HEK293T (cell line): ENCODE measurements around the gene MCOLN1.

Source experiments
- ARNT ChIP-seq: fragments of 450-650 bp; IDR thresholded peaks from 2 replicates; pipeline ENCODE4 v1.6.1; 2017; ENCODE audit warnings: mild to moderate bottlenecking
- BHLHE40 ChIP-seq: fragments of 450-650 bp; IDR thresholded peaks from 2 replicates; pipeline ENCODE4 v1.6.1; 2016; ENCODE audit warnings: mild to moderate bottlenecking, moderate library complexity, borderline replicate concordance
- CTBP1 ChIP-seq: fragments of 450-650 bp; IDR thresholded peaks from 2 replicates; pipeline ENCODE4 v1.6.1; 2016; ENCODE audit warnings: borderline replicate concordance
- ELF4 ChIP-seq: fragments of 450-650 bp; IDR thresholded peaks from 2 replicates; pipeline ENCODE4 v1.6.1; 2017; ENCODE audit warnings: antibody characterized with exemption
- FOXA1 ChIP-seq: fragments of 450-650 bp; IDR thresholded peaks from 2 replicates; pipeline ENCODE4 v1.6.1; 2016; ENCODE audit warnings: mild to moderate bottlenecking
- FOXK2 ChIP-seq: fragments of 450-650 bp; IDR thresholded peaks from 2 replicates; pipeline ENCODE4 v1.6.1; 2016; ENCODE audit warnings: mild to moderate bottlenecking
- FOXM1 ChIP-seq: fragments of 450-650 bp; IDR thresholded peaks from 2 replicates; pipeline ENCODE4 v1.6.1; 2017; ENCODE audit warnings: mild to moderate bottlenecking, borderline replicate concordance
- NFRKB ChIP-seq: fragments of 450-650 bp; IDR thresholded peaks from 2 replicates; pipeline ENCODE4 v1.6.1; 2016; ENCODE audit warnings: mild to moderate bottlenecking, moderate library complexity
- PKNOX1 ChIP-seq: fragments of 450-650 bp; IDR thresholded peaks from 2 replicates; pipeline ENCODE4 v1.6.1; 2016
- SP1 ChIP-seq: fragments of 450-650 bp; IDR thresholded peaks from 2 replicates; pipeline ENCODE4 v1.6.1; 2017
- SUZ12 ChIP-seq: fragments of 450-650 bp; IDR thresholded peaks from 2 replicates; pipeline ENCODE4 v1.6.1; 2016; ENCODE audit warnings: mild to moderate bottlenecking

- TF ChIP-seq FOXM1, result peak; percentile 52; the same call in 1 of the 2 replicates
- no peak for TF ChIP-seq FOXK2
- TF ChIP-seq PKNOX1, result no peak
- TF ChIP-seq BHLHE40, result no peak
- TF ChIP-seq SUZ12, result no peak; the same call in 1 of the 2 replicates
- TF ChIP-seq NFRKB, result no peak
- TF ChIP-seq SP1, result no peak
- TF ChIP-seq FOXA1, result no peak
- TF ChIP-seq ARNT, result 0 out of 2 replicates have a peak, but pooled peaks have one; percentile 22
- peak; percentile 51; the same call in 1 of the 2 replicates for TF ChIP-seq ELF4
- TF ChIP-seq CTBP1, result no peak
Measured at GRCh38 chr19:7535047-7535997, 12.9 kb downstream of the MCOLN1 start, which contains the start of gene PNPLA6.
